Measurements from ENCODE around the gene PHACTR1. TPM values are rescaled to one million over a fixed set of nuclear protein-coding genes. Genes with fewer than 3 reads are reported as not detected.
"Not testable (repeated sequence)": the region's sequence is repeated elsewhere in the genome, so short reads cannot be mapped to it uniquely, and the experiment has no call there.

The PHACTR1 gene
- polyA plus RNA-seq, 1 experiment, result not detected

- no peak for DNase-seq (ENCODE audit: low read depth, low spot score)
- Histone ChIP-seq H3K9me3 (ENCODE audit: control insufficient read depth, insufficient read depth, low read length) (no peaks in the 10 kb centered on the region), H3K4me3 (ENCODE audit: low read depth, low read length) (no peak overlapping the region), H3K27ac (ENCODE audit: low read depth, low read length) (no peak overlapping the region), H3K27me3 (ENCODE audit: control insufficient read depth, insufficient read depth, low read length) (no peaks in the 10 kb centered on the region)
- ChIA-PET POLR2A (no interaction called here), CTCF (no interaction called here)
- no peak for TF ChIP-seq CTCF (IDR thresholded peaks at IDR 0.05; ENCODE audit: low read depth, low read length)
Observed at GRCh38 chr6:13125841-13126240, 409.3 kb downstream of the PHACTR1 start.

- no peaks in the 10 kb centered on the region for H3K9me3 ChIP-seq (ENCODE audit: control insufficient read depth, insufficient read depth, low read length)
- no peak overlapping the region for H3K27ac ChIP-seq (ENCODE audit: low read depth, low read length)
- DNase-seq (ENCODE audit: low read depth, low spot score), result no peak
- POLR2A ChIA-PET, result no interaction called here
- no peak overlapping the region for H3K4me3 ChIP-seq (ENCODE audit: low read depth, low read length)
- no peaks in the 10 kb centered on the region for H3K27me3 ChIP-seq (ENCODE audit: control insufficient read depth, insufficient read depth, low read length)
- CTCF ChIA-PET, result no interaction called here
- no peak for TF ChIP-seq CTCF (IDR thresholded peaks at IDR 0.05; ENCODE audit: low read depth, low read length)
Observed at GRCh38 chr6:13131935-13132661, 415.5 kb downstream of the PHACTR1 start.

DNA sequence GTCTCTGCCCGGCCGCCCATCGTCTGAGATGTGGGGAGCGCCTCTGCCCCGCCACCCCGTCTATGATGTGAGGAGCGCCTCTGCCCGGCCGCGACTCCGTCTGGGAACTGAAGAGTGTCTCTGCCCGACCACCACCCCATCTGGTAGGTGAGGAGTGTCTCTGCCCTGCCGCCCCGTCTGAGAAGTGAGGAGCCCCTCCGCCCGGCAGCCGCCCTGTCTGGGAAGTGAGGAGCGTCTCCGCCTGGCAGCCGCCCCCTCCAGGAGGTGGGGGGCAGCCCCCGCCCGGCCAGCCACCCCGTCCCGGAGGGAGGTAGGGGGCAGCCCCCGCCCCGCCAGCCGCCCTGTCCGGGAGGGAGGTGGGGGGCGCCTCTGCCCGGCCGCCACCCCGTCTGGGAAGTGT, 417.3 kb downstream of the PHACTR1 start:
- H3K27ac ChIP-seq (ENCODE audit: low read depth, low read length); H3K9me3 ChIP-seq (ENCODE audit: control insufficient read depth, insufficient read depth, low read length); POLR2A ChIA-PET: not testable (repeated sequence)

DNA sequence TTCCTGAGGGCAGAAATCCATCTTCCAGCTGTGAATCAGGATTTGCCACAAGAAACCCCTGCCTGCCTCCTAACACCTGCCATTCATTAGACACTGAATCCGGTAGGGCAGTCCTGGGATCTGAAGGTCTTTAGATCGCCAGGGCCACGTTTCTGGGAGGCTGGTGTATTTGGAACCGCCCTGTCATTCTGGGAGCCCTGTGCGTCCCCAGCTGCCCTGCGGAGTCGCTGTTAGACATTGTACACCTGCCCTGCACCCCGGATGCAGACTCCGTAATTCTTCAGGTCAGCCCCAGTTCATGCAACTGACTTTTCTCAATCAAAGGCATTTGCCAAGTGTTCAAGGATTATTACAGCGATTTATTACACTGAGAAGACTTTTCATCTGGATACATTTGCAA, 418.6 kb downstream of the PHACTR1 start:
- H3K27me3 ChIP-seq (ENCODE audit: control insufficient read depth, insufficient read depth, low read length), result no peaks in the 10 kb centered on the region
- no peak overlapping the region for H3K4me3 ChIP-seq (ENCODE audit: low read depth, low read length)
- no peaks in the 10 kb centered on the region for H3K9me3 ChIP-seq (ENCODE audit: control insufficient read depth, insufficient read depth, low read length)
- no peak overlapping the region for H3K27ac ChIP-seq (ENCODE audit: low read depth, low read length)
- no peak for DNase-seq (ENCODE audit: low read depth, low spot score)
- CTCF ChIA-PET, result no interaction called here
- no peak for TF ChIP-seq CTCF (IDR thresholded peaks at IDR 0.05; ENCODE audit: low read depth, low read length)
- POLR2A ChIA-PET, result no interaction called here

More for the DNA sequence above, 417.3 kb downstream of the PHACTR1 start:
- H3K4me3 ChIP-seq (ENCODE audit: low read depth, low read length); CTCF ChIA-PET; DNase-seq (ENCODE audit: low read depth, low spot score); H3K27me3 ChIP-seq (ENCODE audit: control insufficient read depth, insufficient read depth, low read length): not testable (repeated sequence)

- no peak for DNase-seq (ENCODE audit: low read depth, low spot score)
- Histone ChIP-seq H3K27me3 (ENCODE audit: control insufficient read depth, insufficient read depth, low read length) (no peaks in the 10 kb centered on the region), H3K27ac (ENCODE audit: low read depth, low read length) (no peak overlapping the region), H3K9me3 (ENCODE audit: control insufficient read depth, insufficient read depth, low read length) (no peaks in the 10 kb centered on the region), H3K4me3 (ENCODE audit: low read depth, low read length) (no peak overlapping the region)
- CTCF ChIA-PET, result no interaction called here
- TF ChIP-seq CTCF (IDR thresholded peaks at IDR 0.05; ENCODE audit: low read depth, low read length), result no peak
- POLR2A ChIA-PET, result no interaction called here
Observed at GRCh38 chr6:13139119-13139518, 422.6 kb downstream of the PHACTR1 start.
